Chondrocyte (in vitro differentiated cells): Measurements from ENCODE around the gene DCDC2C. TPM values are rescaled to one million over a fixed set of nuclear protein-coding genes. Genes with fewer than 3 reads are reported as not detected.

Experiments
- DNase-seq: peaks from one replicate; pipeline ENCODE4 v3.0.0; 2021; ENCODE audit warnings: mixed read lengths, low spot score
- H3K27ac Mint-ChIP-seq: one replicate; pipeline ENCODE4 v1.8.0; 2021; ENCODE audit warnings: mild to moderate bottlenecking, moderate library complexity, mixed read lengths; ENCODE audit not compliant: unreplicated experiment
- H3K27me3 Mint-ChIP-seq: 2 replicates; pipeline ENCODE4 v1.8.0; 2021; ENCODE audit warnings: low read depth, mixed read lengths
- H3K36me3 Mint-ChIP-seq: 2 replicates; pipeline ENCODE4 v1.8.0; 2021; ENCODE audit warnings: low read depth, mixed read lengths
- H3K4me1 Mint-ChIP-seq: 2 replicates; pipeline ENCODE4 v1.8.0; 2021; ENCODE audit warnings: low read depth, mild to moderate bottlenecking, mixed read lengths
- H3K4me3 Mint-ChIP-seq: one replicate; pipeline ENCODE4 v1.8.0; 2021; ENCODE audit warnings: mild to moderate bottlenecking, moderate library complexity, mixed read lengths; ENCODE audit not compliant: unreplicated experiment
- H3K9me3 Mint-ChIP-seq: 2 replicates; pipeline ENCODE4 v1.8.0; 2021; ENCODE audit warnings: low read depth, mixed read lengths
- CTCF ChIP-seq: fragments of 200-600 bp; sonication (generic); IDR thresholded peaks from 2 replicates; pipeline ENCODE4 v1.5.0; 2021; ENCODE audit warnings: antibody characterized with exemption, mild to moderate bottlenecking, moderate library complexity
- total RNA-seq: library from RNA; stranded (reverse); gene quantifications from 3 replicates; pipeline ENCODE4 v1.2.1, GENCODE V29; 2021

The DCDC2C gene
- total RNA-seq, 1 donor from 2014 or later: not detected

- no peak for DNase-seq
- Mint-ChIP-seq H3K9me3 (no peaks in the 10 kb centered on the region), H3K27ac (no peak overlapping the region), H3K4me3 (no peak overlapping the region), H3K36me3 (no peaks in the 10 kb centered on the region), H3K27me3 (peaks cover 6% of the 10 kb centered on the region), H3K4me1 (peaks cover 21% of the 10 kb centered on the region)
- TF ChIP-seq CTCF: no peak
These were observed 9.0 kb downstream of the DCDC2C start for GRCh38 chr2:3712424-3712823.

GRCh38 chr2:3712831-3713503 is 9.6 kb downstream of the DCDC2C start:
- peaks cover 6% of the 10 kb centered on the region for H3K27me3 Mint-ChIP-seq

GRCh38 chr2:3718679-3719078 is 15.3 kb downstream of the DCDC2C start:
- no peak overlapping the region for H3K4me3 Mint-ChIP-seq
- peaks cover 22% of the 10 kb centered on the region for H3K27me3 Mint-ChIP-seq
- H3K4me1 Mint-ChIP-seq: no peaks in the 10 kb centered on the region
- H3K9me3 Mint-ChIP-seq: peaks cover 17% of the 10 kb centered on the region
- no peak for DNase-seq
- no peak overlapping the region for H3K27ac Mint-ChIP-seq
- TF ChIP-seq CTCF: no peak
- H3K36me3 Mint-ChIP-seq: peaks cover 7% of the 10 kb centered on the region

More at GRCh38 chr2:3712831-3713503, 9.6 kb downstream of the DCDC2C start:
- Mint-ChIP-seq H3K36me3 (no peaks in the 10 kb centered on the region), H3K4me3 (no peak overlapping the region), H3K9me3 (no peaks in the 10 kb centered on the region), H3K4me1 (peaks cover 16% of the 10 kb centered on the region), H3K27ac (peak overlapping the region; percentile 83)
- DNase-seq: no peak
- no peak for TF ChIP-seq CTCF

- no peak for DNase-seq
- H3K4me1 Mint-ChIP-seq: peaks cover 10% of the 10 kb centered on the region
- no peak for TF ChIP-seq CTCF
- peaks cover 7% of the 10 kb centered on the region for H3K36me3 Mint-ChIP-seq
- H3K27ac Mint-ChIP-seq: no peak overlapping the region
- no peak overlapping the region for H3K4me3 Mint-ChIP-seq
- H3K27me3 Mint-ChIP-seq: peaks cover 42% of the 10 kb centered on the region
- peaks cover 17% of the 10 kb centered on the region for H3K9me3 Mint-ChIP-seq
These were observed 21.6 kb downstream of the DCDC2C start for GRCh38 chr2:3725002-3725401.

- Mint-ChIP-seq H3K27ac (no peak overlapping the region), H3K4me3 (no peak overlapping the region), H3K27me3 (peaks cover 38% of the 10 kb centered on the region), H3K4me1 (peaks cover 11% of the 10 kb centered on the region), H3K9me3 (peaks cover 10% of the 10 kb centered on the region), H3K36me3 (peaks cover 2% of the 10 kb centered on the region)
- TF ChIP-seq CTCF: no peak
- DNase-seq: no peak
These were observed 22.3 kb downstream of the DCDC2C start for GRCh38 chr2:3725458-3726250.
